GM12878 (cell line): Measurements from ENCODE around the gene ADAMTS14. TPM values are rescaled to one million over a fixed set of nuclear protein-coding genes. Genes with fewer than 3 reads are reported as not detected.
A peak's percentile ranks its signal among the peaks of the same experiment; 100 is the strongest.

Experiments used
- ATAC-seq: fragments of 200-7000 bp; cut with Tn5 transposase; 3 replicates; pipeline ENCODE4 v1.9.1; 2020; ENCODE audit warnings: mild to moderate bottlenecking, moderate library complexity
- BruUV-seq: library from RNA; stranded (reverse); fragments of 400-500 nt; replicated peaks from 2 replicates; lab custom pipeline; 2021; lab: Mats Ljungman, UMichigan
- CTCF ChIA-PET: fragments of 300-600 bp; sonication (Branson Sonifier 250); formaldehyde crosslinking; extraction: SDS; loops from one replicate; lab custom pipeline; 2021; ENCODE audit warnings: inconsistent platforms; lab: Yijun Ruan, JAX
- POLR2A ChIA-PET: fragments of 350-600 bp; formaldehyde crosslinking; extraction: SDS; loops from one replicate; lab custom pipeline; 2021; ENCODE audit warnings: inconsistent platforms; lab: Charles Lee
- RAD21 ChIA-PET: fragments of 300-600 bp; sonication (Branson Sonifier 250); formaldehyde crosslinking; loops from one replicate; lab custom pipeline; 2023; ENCODE audit warnings: antibody characterized with exemption; ENCODE audit not compliant: unreplicated experiment; lab: Charles Lee
- SMC1A ChIA-PET: fragments of 300-600 bp; sonication (Branson Sonifier 250); formaldehyde crosslinking; loops from one replicate; lab custom pipeline; 2023; ENCODE audit not compliant: unreplicated experiment, uncharacterized antibody; lab: Charles Lee
- DNase-seq: peaks from one replicate; pipeline ENCODE4 v3.0.0-alpha.2; 2011; ENCODE audit warnings: low read depth, low spot score
- FAIRE-seq: peaks from 3 replicates; lab custom pipeline; 2011; peaks lifted over from hg19 to GRCh38; lab: Jason Lieb, UNC
- H2AFZ ChIP-seq: 2 replicates; pipeline ENCODE4 v1.6.0; 2011; ENCODE audit warnings: low read depth, low read length, control low read depth; ENCODE audit not compliant: control insufficient read depth
- H3K27ac ChIP-seq: 2 replicates; pipeline ENCODE4 v1.5.1; 2011; ENCODE audit warnings: control low read depth; ENCODE audit not compliant: control insufficient read depth, insufficient read depth
- H3K27me3 ChIP-seq, 2 experiments: replicated peaks in 1 of 2; 2 replicates each; pipeline versions ENCODE4 v1.6.0 to v1.6.1; 2011; ENCODE audit warnings: low read length in 1 of 2; ENCODE audit not compliant: control insufficient read depth in 2 of 2, insufficient read depth in 2 of 2
- H3K36me3 ChIP-seq, 2 experiments: 2 replicates each; pipeline ENCODE4 v1.5.1; 2011; ENCODE audit warnings: low read length in 1 of 2; ENCODE audit not compliant: control insufficient read depth in 2 of 2, insufficient read depth in 2 of 2
- H3K4me1 ChIP-seq: 2 replicates; pipeline ENCODE4 v1.6.1; 2011; ENCODE audit warnings: mild to moderate bottlenecking, low read length, moderate library complexity, mixed read lengths; ENCODE audit not compliant: control insufficient read depth, insufficient read depth
- H3K4me2 ChIP-seq: 2 replicates; pipeline ENCODE4 v1.6.0; 2011; ENCODE audit warnings: control low read depth; ENCODE audit not compliant: control insufficient read depth, insufficient read depth
- H3K4me3 ChIP-seq: fragments of 200-600 bp; sonication (generic); 2 replicates; pipeline ENCODE4 v1.5.1; 2016
- H3K79me2 ChIP-seq: 2 replicates; pipeline ENCODE4 v1.6.0; 2011; ENCODE audit warnings: low read length; ENCODE audit not compliant: control insufficient read depth, insufficient read depth
- H3K9ac ChIP-seq: 2 replicates; pipeline ENCODE4 v1.8.0; 2011; ENCODE audit warnings: low read length, control low read depth, mixed read lengths; ENCODE audit not compliant: control insufficient read depth, insufficient read depth
- H3K9me3 ChIP-seq: replicated peaks from 3 replicates; pipeline ENCODE4 v1.5.1; 2011; ENCODE audit warnings: mild to moderate bottlenecking, low read length; ENCODE audit not compliant: control insufficient read depth, insufficient read depth
- H4K20me1 ChIP-seq: 2 replicates; pipeline ENCODE4 v1.6.0; 2011; ENCODE audit not compliant: control insufficient read depth, insufficient read depth
- ASH2L ChIP-seq: fragments of 300-600, 200-600 bp; sonication (generic); IDR thresholded peaks from 2 replicates; pipeline ENCODE4 v1.6.1; 2017; ENCODE audit warnings: low read depth, mild to moderate bottlenecking, borderline replicate concordance
- KDM1A ChIP-seq: fragments of 200-600 bp; sonication (generic); IDR thresholded peaks from 2 replicates; pipeline ENCODE4 v1.6.1; 2016; ENCODE audit warnings: borderline replicate concordance
- POU2F2 ChIP-seq: IDR thresholded peaks from 3 replicates; pipeline ENCODE4 v1.6.1; 2011; ENCODE audit warnings: low read depth, mild to moderate bottlenecking, low read length, borderline replicate concordance
- RELA ChIP-seq: fragments of 450-650 bp; IDR thresholded peaks from 2 replicates; pipeline ENCODE4 v1.8.0; 2014; ENCODE audit warnings: borderline replicate concordance; ENCODE audit not compliant: partially characterized antibody
- SREBF2 ChIP-seq: IDR thresholded peaks from 2 replicates; pipeline ENCODE4 v1.6.1; 2012; ENCODE audit warnings: mild to moderate bottlenecking, low read length
- SUZ12 ChIP-seq: fragments of 200-600 bp; sonication (generic); IDR thresholded peaks from one replicate; pipeline ENCODE4 v1.6.1; 2018; ENCODE audit warnings: antibody characterized with exemption, mild to moderate bottlenecking; ENCODE audit not compliant: unreplicated experiment
- USF1 ChIP-seq: IDR thresholded peaks from 2 replicates; pipeline ENCODE4 v1.6.1; 2011; ENCODE audit warnings: borderline replicate concordance, low read depth, mild to moderate bottlenecking, moderate library complexity, mixed read lengths, low read length; ENCODE audit not compliant: insufficient read depth; ENCODE audit errors: extremely low read length
- ZSCAN29 ChIP-seq: fragments of 450-650 bp; IDR thresholded peaks from 2 replicates; pipeline ENCODE4 v1.6.1; 2017; ENCODE audit warnings: mild to moderate bottlenecking, moderate library complexity
- WGBS: methylation state at CpG from one replicate; pipeline ENCODE4 v1.1.6; 2016; ENCODE audit warnings: low lambda C conversion rate; ENCODE audit not compliant: insufficient replicate concordance, insufficient coverage; ENCODE audit errors: missing lambda C conversion rate; 5-methylcytosine and 5-hydroxymethylcytosine counted together
- in situ Hi-C: fragments of 300-500 bp; cut with MboI; formaldehyde crosslinking; loops from 9 replicates; pipeline ENCODE4 v1.14.3; 2018; ENCODE audit warnings: mixed read lengths
- intact Hi-C: fragments of 100-400 bp; cut with micrococcal nuclease; formaldehyde crosslinking; loops from one replicate; pipeline ENCODE4 v1.14.2; 2022; ENCODE audit not compliant: unreplicated experiment
- polyA plus RNA-seq, 11 experiments: library from polyadenylated mRNA; depleted of rRNA in 4 of 11; unstranded in 6 of 11; stranded (reverse) in 5 of 11; fragments of >200 nt; fragmentation: Nextera tagmentation in 4 of 11; fragmentation: Illumina TruSeq in 1 of 11; extraction: Ambion mirVana in 4 of 11; extraction: Trizol in 1 of 11; gene quantifications; 1 replicate in 1 of 11; 2 replicates in 10 of 11; pipeline versions ENCODE4 v1.2.1 to v1.2.3, GENCODE V29; 2011 to 2016; ENCODE audit warnings: inconsistent platforms in 2 of 11, missing spikeins in 2 of 11, low read depth in 1 of 11
- total RNA-seq, 4 experiments: library from RNA; depleted of rRNA in 3 of 4; stranded (reverse); fragments of >200 nt in 3 of 4; fragmentation: Illumina TruSeq in 1 of 4; extraction: Trizol in 1 of 4; gene quantifications; 2 replicates each; pipeline versions ENCODE4 v1.2.1 to v1.2.3, GENCODE V29; 2013 to 2021

Gene ADAMTS14
- total and polyA plus RNA-seq, 10 of the 15 experiments (the other 5 are each of a cell fraction or from before 2014, with no cell fraction given): 0.03 to 0.05 TPM; not detected in 8

DNA sequence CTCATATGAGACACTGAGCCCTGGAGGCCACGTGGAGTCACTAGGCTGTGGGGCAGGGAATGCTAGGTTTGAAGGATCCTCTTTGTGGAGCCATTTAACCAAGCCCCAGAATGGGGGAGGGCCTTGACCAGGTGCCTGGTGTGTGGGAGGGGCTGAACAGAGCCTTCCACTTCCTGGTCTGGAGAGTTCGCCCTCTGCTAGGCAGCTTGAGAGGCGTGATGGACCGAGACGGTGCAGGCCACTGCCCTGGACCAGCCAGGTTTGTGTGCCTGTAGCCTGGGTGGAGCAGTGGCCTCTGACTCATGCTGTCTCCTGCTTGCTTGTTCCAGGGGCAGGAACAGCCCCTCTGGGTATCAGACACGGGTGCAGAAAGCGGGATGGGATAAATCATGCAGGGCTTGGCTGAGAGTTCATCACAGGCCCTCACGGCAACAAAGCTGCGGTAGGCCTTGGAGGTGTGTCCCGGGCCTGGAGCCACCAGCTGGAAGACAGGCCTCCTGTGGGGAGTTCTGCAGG lies 27.4 kb downstream of the ADAMTS14 start:
- TF ChIP-seq SREBF2: no peak
- TF ChIP-seq USF1: no peak
- TF ChIP-seq ZSCAN29: no peak
- TF ChIP-seq POU2F2: no peak
- Histone ChIP-seq H3K4me2 (no peak overlapping the region), H4K20me1 (no peaks in the 10 kb centered on the region), H3K27me3 (no peaks in the 10 kb centered on the region; a peak in 1 of 4 replicates), H3K9me3 (no peaks in the 10 kb centered on the region), H3K79me2 (no peaks in the 10 kb centered on the region), H2AFZ (no peak overlapping the region), H3K9ac (no peak overlapping the region), H3K4me3 (no peak overlapping the region), H3K27ac (no peak overlapping the region), H3K4me1 (no peaks in the 10 kb centered on the region), H3K36me3 (no peaks in the 10 kb centered on the region)
- no peak for FAIRE-seq
- BruUV-seq: no TSS peak
- ChIA-PET RAD21 (no interaction called here), CTCF (no interaction called here), POLR2A (no interaction called here), SMC1A (no interaction called here)
- intact Hi-C loops (no loop called here), in situ Hi-C loops (no loop called here)
- ATAC-seq: peak; percentile 68
- no peak for DNase-seq
- WGBS: 28% methylated on average over 10 of the region's 10 CpGs

DNA sequence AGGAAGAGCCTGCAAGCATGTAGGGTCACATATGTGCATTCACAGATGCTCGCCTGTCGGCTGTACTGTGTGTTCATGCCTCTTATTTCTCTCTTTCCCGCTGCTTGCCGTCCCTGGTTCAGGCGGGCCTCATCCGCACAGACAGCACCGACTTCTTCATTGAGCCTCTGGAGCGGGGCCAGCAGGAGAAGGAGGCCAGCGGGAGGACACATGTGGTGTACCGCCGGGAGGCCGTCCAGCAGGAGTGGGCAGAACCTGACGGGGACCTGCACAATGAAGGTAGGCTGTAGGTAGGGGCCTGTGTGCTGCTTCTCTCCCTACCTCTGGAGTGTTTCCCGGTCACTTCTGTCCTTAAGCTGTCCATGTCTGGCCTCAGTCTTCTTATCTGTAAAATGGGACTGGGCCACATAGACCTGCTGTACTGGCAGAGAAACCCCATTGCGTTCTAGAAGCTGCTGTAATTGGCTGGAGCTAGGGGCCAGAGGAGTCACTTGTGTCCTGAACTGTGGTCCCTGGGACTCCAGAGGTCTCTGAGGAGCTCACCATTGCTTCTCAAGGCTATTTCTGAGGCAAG lies 30.0 kb downstream of the ADAMTS14 start:
- Histone ChIP-seq H2AFZ (no peak overlapping the region), H3K9me3 (no peaks in the 10 kb centered on the region), H3K27ac (no peak overlapping the region), H3K79me2 (no peaks in the 10 kb centered on the region), H3K4me2 (no peak overlapping the region), H3K9ac (no peak overlapping the region), H4K20me1 (no peaks in the 10 kb centered on the region), H3K4me1 (no peaks in the 10 kb centered on the region), H3K27me3 (no peaks in the 10 kb centered on the region), H3K4me3 (no peak overlapping the region), H3K36me3 (no peaks in the 10 kb centered on the region)
- no peak for ATAC-seq
- SMC1A ChIA-PET: interaction anchor here (1.8 kb wide), 1 partner anchor 14 kb away, joined by 5 read pairs; no protein-coding TSS in a partner anchor
- 81% methylated on average over 15 of the region's 15 CpGs for WGBS
- CTCF ChIA-PET: no interaction called here
- intact Hi-C loops (no loop called here), in situ Hi-C loops (no loop called here)
- RAD21 ChIA-PET: no interaction called here
- POLR2A ChIA-PET: no interaction called here
- DNase-seq: no peak
- TF ChIP-seq KDM1A: no peak
- TF ChIP-seq SUZ12: no peak
- TF ChIP-seq USF1: no peak
- no peak for TF ChIP-seq RELA
- TF ChIP-seq ASH2L: no peak
- no TSS peak for BruUV-seq
- FAIRE-seq: no peak
